ENCODE results near the gene IFI30.

- TF ChIP-seq CTCF (IDR thresholded peaks at IDR 0.05) (peak; percentile 62), ZFX (IDR thresholded peaks at IDR 0.05; ENCODE audit: borderline replicate concordance) (no peak)
These were observed 12.0 kb upstream of the IFI30 start for GRCh38 chr19:18161636-18162002.

Measured in 22Rv1 (cell line).